HG02870 (cell line): ENCODE data around the gene AGMO.

Experiments used
- ATAC-seq: cut with Tn5 transposase; IDR thresholded peaks from one replicate; pipeline ENCODE4 v1.9.1; 2021; ENCODE audit warnings: mild to moderate bottlenecking, moderate library complexity; ENCODE audit not compliant: unreplicated experiment

AGMO gene

DNA sequence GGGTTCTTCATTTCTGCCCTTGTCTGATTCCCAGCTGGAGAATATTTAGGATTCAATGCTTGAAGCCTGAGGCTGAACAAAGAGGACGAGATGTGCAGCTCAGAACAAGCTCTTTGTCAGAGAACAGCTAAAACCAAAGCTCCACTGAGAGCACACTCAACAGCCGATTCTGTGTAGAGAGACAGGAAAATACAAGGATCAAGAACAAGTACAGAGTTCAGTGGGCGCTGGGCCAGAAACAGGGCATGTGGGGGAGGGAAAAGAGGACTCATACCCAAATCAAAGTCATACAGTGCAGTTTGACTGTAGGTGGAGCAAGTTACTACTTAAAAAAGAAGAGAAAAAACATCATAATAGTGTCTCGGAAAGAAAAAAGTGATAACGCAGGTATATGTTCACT is at the start of gene AGMO:
Gene AGMO (minus strand): TSS at position 181 of the 400 bp plus-strand sequence.
- no peak for ATAC-seq

DNA sequence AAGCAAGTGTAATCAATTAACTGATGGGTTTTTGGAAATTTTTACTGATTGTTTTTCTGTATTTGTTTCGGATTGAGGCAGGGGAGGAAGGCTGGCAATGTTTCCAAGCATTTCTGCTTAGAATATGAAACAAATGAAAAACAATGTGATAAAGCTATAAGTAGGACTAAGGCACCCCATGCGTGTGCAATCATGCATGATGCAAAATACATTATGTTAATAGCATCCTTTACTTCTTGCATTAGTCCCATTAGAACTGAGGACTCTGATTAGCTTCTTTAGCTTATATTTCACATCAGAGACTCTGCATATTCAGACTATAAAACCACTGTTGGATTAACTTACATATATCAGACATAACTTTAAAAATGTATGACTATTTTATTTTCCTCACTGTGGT is 48.7 kb upstream of the AGMO start:
- ATAC-seq: no peak

DNA sequence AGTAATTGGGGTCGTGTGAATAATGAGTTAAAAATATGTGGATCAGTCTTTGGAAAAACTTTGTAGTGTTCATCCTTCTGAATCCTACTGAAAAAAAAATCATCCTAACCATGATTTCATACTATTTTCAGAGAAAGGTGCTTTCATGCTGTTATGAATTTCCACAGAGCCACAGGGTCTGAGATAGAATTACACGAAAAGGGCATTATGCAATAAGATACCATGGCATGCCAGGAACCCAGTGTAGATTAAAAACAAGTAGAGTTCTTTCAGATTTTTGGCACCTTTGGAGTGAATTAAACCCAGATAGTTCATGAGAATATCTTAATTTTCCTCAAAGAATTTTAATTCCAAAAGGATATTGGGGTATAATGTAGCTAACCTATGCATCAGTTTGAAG is 47.5 kb upstream of the AGMO start:
- no peak for ATAC-seq

DNA sequence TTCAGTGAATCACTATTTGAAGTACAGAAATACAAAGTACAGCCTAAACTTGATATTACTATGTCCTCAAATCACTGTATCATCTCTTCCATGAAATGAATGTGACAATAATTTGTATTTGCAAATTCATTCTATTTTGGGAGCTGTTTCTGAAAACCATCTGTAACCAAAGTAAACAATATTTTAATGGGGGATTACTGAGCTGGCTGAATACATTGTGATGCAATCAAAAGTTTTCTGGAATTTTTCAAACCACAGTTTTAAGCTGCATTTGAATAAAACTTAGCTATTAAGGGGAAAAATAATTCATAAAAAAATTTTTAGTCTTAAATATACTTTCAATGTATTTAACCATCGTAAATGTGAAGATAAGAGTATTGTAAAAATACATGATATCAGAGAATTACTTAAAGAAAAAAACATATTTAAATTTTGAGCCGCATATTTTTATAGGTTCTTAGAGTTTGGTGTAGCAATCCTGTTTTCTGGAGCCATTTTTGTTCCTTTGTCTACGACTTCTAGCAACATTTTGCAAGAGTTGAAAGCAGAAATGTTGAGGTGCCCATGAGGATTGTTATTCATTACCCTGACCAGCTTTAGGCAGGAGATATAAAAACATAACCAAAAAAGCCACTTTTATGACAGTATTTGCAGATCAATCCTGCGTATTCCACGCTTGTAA is 45.9 kb upstream of the AGMO start:
- no peak for ATAC-seq

GRCh38 chr7:15606561-15606960 is 44.7 kb upstream of the AGMO start:
- no peak for ATAC-seq

DNA sequence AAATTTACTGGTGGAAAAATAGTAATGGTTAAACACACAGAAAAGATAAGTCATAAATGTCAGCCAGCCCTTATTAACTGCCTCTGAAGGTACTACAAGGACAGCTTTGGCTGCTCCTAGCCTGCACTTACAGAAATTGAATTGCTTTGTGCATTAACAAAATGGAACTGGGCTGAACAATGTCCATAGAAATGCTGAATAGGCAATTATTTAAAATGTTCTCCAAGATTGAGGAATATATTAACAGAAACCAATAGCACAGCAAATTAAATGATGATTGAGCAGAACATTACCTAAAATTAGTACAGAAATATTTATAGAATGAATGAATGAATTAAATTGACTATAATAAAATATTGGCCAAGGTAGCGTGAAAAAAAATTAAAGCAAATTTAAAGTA is 42.4 kb upstream of the AGMO start:
- no peak for ATAC-seq

DNA sequence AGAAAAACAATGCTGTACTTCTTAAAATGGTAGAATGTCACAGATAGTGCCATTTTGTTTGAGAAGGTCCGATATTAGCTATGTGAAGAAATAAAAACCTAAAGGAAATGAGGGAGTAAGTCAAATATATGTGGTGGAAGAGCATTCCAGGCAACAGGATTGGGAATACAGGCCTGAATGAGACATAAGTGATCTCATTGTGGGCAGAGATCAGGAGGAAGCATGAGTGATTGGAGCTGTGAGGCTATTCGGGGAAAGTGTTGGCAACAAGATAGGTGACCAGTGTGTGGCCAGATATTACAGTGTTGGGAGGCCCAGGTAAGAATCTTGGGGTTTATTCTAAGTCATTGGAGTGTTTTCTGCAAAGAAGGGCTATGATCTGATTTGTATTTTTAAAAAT is 41.3 kb upstream of the AGMO start:
- ATAC-seq: no peak

DNA sequence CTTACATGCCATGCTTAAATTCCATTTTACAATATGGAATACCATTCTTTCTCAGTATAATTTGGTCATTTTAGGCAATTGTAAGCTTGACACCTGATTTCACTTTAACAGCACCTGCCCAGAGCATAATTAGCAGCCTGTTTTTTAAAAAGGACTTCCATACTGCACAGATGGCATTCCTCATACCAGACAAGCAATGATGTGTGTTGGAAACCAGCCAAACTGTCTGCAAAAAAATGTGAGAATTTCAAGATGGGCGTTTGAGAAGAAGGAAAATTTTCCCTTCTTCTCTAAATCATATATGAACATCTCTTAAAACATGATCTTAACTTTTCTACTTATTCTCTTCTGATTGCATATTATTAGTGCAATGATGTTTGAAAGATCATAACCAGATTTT is 40.4 kb upstream of the AGMO start:
- ATAC-seq: no peak

GRCh38 chr7:15601175-15601574 is 39.4 kb upstream of the AGMO start:
- no peak for ATAC-seq

DNA sequence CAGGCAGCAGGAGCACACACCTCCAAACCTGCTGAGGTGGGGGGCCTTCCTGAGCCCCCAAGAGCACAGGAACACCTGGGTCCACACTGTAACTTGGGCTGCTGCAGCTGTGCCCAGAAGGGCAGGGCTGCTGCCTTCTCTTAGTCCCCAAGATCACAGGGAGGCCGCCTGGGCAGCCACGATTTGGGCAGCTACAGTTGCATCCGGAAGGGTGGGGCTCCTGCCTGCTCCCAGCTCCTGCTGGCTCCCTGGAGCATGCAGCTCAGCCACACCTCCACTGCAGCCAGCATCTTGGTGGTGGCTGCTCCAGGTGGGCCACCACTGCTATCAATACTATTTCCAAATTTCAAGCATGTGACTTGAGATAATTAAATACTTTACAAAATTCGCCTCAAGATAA is 38.5 kb upstream of the AGMO start:
- no peak for ATAC-seq

GRCh38 chr7:15594461-15594860 is 32.6 kb upstream of the AGMO start:
- no peak for ATAC-seq

DNA sequence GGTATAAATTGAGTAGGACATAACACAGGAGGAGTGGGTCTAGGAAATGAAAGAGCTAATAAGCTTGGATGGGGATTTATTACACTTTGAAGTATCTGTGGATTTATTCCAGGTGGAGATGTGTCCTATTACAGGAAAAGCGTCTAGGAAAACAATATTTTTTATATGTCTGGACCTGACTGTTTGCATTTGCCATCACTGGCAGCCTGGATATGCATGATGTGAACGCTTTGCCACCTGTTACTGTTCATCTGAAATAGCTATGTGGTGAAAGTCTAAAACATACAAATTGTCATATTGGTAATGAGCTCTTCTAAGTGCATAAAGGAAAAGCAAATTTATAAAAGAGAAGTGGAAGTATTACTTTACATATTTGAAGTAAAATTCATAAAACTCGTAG is 31.6 kb upstream of the AGMO start:
- no peak for ATAC-seq

DNA sequence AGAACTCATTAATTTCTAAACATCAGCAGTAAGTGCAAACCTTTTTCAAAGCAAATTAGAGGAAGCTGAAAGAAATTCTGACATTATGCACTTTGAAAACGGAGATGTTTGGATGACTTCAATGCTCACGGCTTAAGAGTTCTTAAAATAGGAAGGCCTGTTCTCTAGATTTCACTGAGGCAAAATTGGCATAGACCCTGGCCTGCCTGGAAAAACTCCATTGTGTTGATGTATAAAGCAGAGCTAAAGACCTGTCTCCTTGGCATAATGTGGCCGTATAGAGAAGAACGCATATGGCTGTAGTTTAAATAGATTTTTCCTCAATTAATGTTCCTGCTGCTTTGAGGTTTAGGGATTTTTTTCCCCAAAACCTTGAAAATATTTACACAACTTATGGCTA is 24.5 kb upstream of the AGMO start:
- ATAC-seq: no peak

DNA sequence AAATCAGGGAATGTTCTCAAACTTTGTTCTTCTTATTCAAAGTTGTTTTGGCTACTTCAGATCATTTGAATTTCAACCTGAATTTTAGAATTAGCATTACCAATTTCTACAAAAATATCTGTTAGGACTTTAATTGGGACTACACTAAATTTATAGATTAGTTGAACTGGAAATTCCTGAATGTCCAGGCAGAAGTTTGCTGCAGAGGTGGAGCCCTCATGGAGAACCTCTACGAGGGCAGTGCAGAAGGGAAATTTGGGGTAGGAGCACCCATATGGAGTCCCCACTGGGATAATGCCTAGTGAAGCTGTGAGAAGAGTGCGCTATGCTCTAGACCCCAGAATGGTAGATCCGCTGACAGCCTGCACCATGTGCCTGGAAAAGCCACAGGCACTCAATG is 22.8 kb upstream of the AGMO start:
- no peak for ATAC-seq

- ATAC-seq: no peak
These were observed 21.0 kb upstream of the AGMO start for GRCh38 chr7:15582773-15583172.

DNA sequence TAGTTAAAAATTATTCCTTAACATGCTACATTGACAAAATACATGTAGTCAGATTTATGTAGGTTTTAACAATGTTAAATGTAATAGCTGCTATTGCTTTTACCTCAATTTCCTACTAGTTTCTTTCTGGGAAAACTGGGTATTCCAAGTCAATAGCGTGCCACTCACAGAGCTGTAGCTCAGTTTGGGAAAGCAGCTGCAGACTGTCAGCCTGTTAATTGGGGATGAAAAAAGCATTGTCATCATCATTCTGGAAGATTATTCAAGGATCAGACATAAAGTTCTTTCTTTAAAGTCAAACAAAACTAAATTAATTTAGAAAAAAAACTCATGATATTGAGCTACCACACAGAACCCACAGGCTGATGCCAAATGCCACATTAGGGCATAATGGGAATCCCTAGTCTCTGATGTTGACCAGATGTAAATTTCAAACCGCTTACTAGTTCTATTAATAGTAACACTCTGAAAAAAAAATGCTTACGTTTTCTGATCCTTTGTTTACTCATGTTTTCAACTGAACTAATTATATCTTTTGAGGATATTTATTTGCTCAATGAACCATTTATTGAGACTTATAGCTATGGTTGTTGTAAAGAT is 19.6 kb upstream of the AGMO start:
- no peak for ATAC-seq

DNA sequence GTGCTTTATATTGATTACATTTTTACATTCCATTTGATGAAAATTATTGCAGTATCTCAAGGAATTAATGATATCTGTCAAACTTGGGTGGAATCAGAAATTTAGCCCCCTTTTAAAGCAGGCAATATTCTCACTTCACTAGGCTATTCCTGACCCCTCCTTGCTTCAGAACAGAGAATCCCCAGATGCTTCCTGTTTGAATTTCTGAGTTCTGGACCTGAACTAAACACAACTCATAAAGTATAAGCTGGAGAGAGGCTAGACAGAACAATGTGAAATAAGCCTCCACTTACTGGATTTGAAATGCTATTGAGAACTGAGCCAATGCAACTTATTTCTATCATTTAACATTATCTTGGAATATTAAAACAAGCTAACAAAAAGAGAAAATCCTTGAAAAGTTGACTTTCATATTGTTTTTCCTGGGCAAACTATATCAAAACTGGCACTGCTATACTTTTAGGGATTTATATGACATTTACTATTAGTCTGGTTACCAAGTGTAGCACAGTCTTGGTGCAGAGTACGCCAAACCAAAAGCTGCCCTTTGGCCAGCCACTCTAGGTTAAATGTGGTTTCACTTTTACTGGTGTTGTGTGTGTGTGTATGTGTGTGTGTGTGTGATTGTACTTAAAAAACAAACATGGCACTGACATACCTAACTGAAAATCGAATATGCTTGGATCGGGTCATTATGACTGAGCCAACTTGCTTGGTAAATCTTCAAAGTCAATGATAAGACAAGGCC is 19.0 kb upstream of the AGMO start:
- ATAC-seq: no peak

DNA sequence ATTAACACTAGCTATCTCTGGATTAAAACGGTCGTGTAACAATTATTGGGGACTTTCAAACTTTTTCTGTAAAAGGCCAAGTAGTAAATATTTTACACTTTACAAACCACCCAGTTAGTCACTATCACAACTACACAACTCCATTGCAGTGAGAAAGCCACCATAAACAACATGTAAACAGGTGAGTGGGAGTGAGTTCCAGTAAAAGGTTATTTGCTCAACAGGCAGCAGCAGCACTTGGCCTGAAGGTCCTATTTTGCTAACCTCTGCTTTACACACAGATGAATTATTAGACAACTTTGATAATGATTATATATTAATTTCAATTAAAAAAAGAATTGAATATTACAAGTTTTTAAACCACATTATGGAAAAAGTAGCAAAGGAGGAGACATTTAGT is 15.8 kb upstream of the AGMO start:
- ATAC-seq: no peak

DNA sequence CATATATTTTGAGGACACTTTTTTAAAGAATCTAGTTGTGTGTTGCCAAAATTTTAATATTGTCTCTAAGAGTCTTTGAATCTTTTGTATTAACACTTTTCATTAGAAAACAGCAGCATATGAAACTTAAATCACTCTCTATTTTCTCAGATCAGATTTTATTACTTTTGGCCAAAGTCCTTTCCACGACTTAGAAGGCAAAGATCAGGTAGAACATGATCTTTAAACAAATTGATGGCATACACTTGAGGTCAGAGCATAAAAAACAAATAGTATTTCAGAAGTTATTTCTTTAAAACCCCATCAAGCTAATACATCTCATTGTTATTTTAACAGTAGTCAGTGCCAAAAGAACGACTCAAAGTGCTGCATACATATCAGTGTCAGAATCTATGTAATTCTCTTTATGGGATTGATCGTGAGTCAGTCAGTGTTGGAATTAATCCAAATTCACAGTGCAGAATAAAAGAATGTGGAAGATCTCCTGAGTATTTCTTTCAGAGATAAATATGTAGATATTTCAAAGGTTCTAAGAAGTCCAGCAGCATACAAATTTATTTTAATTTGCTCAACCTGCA is 9.6 kb upstream of the AGMO start:
- ATAC-seq: no peak

- ATAC-seq: no peak
These were observed 5.8 kb upstream of the AGMO start for GRCh38 chr7:15567652-15568051.

DNA sequence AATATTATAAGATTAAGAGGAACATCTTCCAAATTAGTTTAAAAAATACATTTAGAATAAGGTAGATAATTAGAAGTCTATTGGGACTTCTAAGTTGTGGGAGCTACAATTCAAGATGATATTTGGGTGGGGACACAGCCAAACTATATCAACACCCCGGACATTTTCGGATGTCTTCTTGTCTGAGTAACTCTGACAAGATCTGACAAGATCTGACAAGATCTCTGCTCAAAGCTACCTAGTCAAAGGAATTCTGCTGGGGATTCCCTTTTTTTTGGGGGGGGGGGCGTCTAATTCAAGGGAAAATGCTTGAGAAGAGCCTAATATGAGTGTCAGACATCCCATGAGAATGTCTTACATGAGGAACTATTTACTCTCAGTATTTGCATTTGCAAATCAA is 5.2 kb upstream of the AGMO start:
- no peak for ATAC-seq

- no peak for ATAC-seq
These were observed 4.7 kb upstream of the AGMO start for GRCh38 chr7:15566476-15566875.
